Activated naive CD8-positive, alpha-beta T cell (primary cell): ENCODE measurements around the gene RPN1.

Source experiments
- H3K27ac Mint-ChIP-seq: one replicate; pipeline ENCODE4 v1.8.0; 2021; ENCODE audit warnings: mixed read lengths
- H3K27me3 Mint-ChIP-seq: one replicate; pipeline ENCODE4 v1.8.0; 2021; ENCODE audit warnings: mixed read lengths
- H3K36me3 Mint-ChIP-seq: one replicate; pipeline ENCODE4 v1.8.0; 2021; ENCODE audit warnings: mixed read lengths
- H3K4me1 Mint-ChIP-seq: one replicate; pipeline ENCODE4 v1.8.0; 2021; ENCODE audit warnings: low read depth, mixed read lengths
- H3K4me3 Mint-ChIP-seq: one replicate; pipeline ENCODE4 v1.8.0; 2021; ENCODE audit warnings: mild to moderate bottlenecking, mixed read lengths
- H3K9me3 Mint-ChIP-seq: one replicate; pipeline ENCODE4 v1.8.0; 2021; ENCODE audit warnings: low read depth, mixed read lengths

The RPN1 gene

DNA sequence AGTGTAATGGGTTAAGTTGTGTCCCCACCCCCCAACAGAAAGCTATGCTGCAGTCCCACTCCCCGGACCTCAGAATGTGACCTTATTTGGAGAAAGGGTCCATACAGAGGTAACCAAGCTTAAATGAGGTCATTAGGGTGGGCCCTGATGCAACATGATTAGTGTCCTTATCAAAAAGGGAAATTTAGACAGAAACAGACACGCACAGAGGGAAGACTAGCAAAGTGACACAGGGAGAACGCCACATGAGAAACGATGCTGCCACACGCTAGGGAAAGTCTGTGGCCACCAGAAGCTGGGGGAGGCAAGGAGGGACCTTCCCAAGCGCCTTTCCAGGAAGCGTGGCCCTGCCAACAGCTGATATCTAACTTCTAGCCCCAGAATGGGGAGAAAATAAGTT lies 65.4 kb downstream of the RPN1 start:
- Mint-ChIP-seq H3K4me1 (peaks cover 4% of the 10 kb centered on the region), H3K36me3 (peaks cover 4% of the 10 kb centered on the region), H3K9me3 (no peaks in the 10 kb centered on the region), H3K4me3 (no peak overlapping the region), H3K27me3 (peaks cover 2% of the 10 kb centered on the region), H3K27ac (no peak overlapping the region)

DNA sequence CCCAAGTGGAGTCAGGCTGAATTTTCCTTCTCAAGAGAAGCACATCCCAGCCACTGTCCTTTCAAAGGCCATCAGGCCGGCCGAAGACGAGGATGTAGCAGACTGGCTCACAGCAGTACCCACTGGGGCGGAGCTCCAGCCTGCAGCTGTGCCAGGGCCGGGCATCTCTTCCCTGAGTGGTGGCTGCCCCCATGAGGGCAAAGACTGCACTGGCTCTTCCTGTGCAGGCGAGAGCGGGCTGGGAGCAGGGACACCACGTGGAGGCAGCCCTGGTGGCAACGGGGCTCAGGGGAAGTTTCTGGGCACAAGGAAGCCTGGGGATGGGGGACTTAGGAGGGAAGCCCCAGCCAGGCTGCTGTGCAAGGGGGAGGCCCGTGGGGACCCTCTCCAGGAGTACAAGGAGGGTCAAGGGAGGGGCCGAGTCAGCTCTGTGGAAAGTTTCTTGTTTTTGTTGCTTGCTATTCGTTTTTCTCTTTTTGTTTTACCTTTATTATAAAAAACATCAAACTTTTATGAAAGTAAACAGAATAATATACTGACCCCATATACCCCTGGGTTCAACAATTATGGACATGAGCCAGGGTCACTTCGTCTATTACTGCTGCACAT lies 66.1 kb downstream of the RPN1 start:
- H3K4me3 Mint-ChIP-seq, result no peak overlapping the region
- H3K9me3 Mint-ChIP-seq, result no peaks in the 10 kb centered on the region
- no peaks in the 10 kb centered on the region for H3K36me3 Mint-ChIP-seq
- H3K27me3 Mint-ChIP-seq, result peaks cover 2% of the 10 kb centered on the region
- H3K4me1 Mint-ChIP-seq, result peaks cover 4% of the 10 kb centered on the region
- H3K27ac Mint-ChIP-seq, result no peak overlapping the region

GRCh38 chr3:128581566-128581965 lies 69.1 kb downstream of the RPN1 start:
- Mint-ChIP-seq H3K9me3 (no peaks in the 10 kb centered on the region), H3K4me1 (no peaks in the 10 kb centered on the region), H3K27ac (no peak overlapping the region), H3K27me3 (peaks cover 2% of the 10 kb centered on the region), H3K4me3 (no peak overlapping the region), H3K36me3 (no peaks in the 10 kb centered on the region)

DNA sequence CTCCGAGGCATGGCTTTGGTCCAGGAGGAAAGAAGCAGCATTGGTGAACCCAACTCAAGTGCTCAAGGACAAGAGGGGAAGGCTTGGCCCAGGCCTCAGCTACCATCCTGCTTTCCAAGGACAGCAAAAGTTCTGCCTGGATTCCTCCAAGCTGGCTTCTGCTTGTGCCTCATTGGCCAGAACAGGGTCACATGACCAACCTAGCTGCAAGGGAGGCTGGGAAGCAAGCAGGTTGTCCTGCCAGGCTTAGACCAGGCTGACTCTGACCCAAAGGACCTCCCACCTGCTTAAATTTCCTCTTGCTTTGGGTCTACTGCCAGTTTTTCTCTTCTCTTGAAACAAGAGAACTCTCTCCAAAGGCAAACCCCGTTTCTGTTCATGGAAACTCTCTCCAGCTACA lies 70.7 kb downstream of the RPN1 start:
- no peaks in the 10 kb centered on the region for H3K9me3 Mint-ChIP-seq
- peaks cover 2% of the 10 kb centered on the region for H3K27me3 Mint-ChIP-seq
- H3K4me1 Mint-ChIP-seq, result no peaks in the 10 kb centered on the region
- H3K36me3 Mint-ChIP-seq, result no peaks in the 10 kb centered on the region
- no peak overlapping the region for H3K27ac Mint-ChIP-seq
- H3K4me3 Mint-ChIP-seq, result no peak overlapping the region

- Mint-ChIP-seq H3K36me3 (no peaks in the 10 kb centered on the region), H3K4me3 (no peak overlapping the region), H3K27me3 (peaks cover 6% of the 10 kb centered on the region), H3K4me1 (peaks cover 5% of the 10 kb centered on the region), H3K27ac (no peak overlapping the region), H3K9me3 (no peaks in the 10 kb centered on the region)
Observed at GRCh38 chr3:128578346-128578745, 72.3 kb downstream of the RPN1 start.

DNA sequence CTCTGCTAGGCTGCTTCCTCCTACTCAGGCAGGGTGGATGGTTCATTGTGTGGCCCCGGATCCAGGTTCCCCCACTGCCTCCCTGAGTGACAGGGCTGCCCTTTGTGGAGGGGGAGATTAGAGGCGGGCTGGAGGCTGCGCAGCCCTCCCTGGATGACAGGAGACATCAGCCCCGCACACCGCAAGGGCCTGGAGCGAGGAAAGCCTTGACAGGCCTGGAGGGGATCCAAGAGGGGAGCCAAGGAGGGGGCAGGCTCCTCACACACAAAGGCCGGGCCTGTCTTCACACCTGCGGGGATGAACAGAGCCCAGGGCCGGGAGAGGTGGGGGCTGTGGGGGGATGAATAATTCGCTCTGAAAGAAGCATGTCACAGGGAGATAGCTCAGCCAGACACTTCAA lies 72.9 kb downstream of the RPN1 start:
- peaks cover 6% of the 10 kb centered on the region for H3K27me3 Mint-ChIP-seq
- no peaks in the 10 kb centered on the region for H3K9me3 Mint-ChIP-seq
- no peak overlapping the region for H3K4me3 Mint-ChIP-seq
- no peaks in the 10 kb centered on the region for H3K36me3 Mint-ChIP-seq
- H3K27ac Mint-ChIP-seq, result no peak overlapping the region
- H3K4me1 Mint-ChIP-seq, result peaks cover 11% of the 10 kb centered on the region

GRCh38 chr3:128576290-128576689 lies 74.3 kb downstream of the RPN1 start:
- no peak overlapping the region for H3K27ac Mint-ChIP-seq
- H3K9me3 Mint-ChIP-seq, result no peaks in the 10 kb centered on the region
- H3K27me3 Mint-ChIP-seq, result peaks cover 5% of the 10 kb centered on the region
- H3K4me1 Mint-ChIP-seq, result peaks cover 16% of the 10 kb centered on the region
- H3K36me3 Mint-ChIP-seq, result no peaks in the 10 kb centered on the region
- no peak overlapping the region for H3K4me3 Mint-ChIP-seq

DNA sequence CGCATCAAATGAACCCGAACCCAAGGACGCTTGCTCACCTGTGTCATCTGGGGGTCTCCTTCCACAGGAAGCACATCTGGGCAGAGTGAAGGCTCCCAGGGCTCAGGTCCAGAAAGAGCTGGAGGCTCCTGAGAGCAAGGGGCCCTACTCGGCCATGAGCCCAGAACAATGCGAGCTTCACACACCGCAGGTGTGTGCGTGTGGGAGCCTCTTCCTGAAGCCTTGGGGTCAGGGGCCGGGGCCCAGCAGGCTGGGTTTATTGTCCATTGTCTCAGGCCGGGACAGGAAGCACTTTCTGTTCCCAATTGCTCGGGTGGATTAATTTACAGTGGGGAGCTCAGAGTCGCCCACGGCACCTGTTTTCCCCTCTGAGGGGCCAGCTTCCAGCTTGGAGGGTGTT lies 74.8 kb downstream of the RPN1 start:
- no peaks in the 10 kb centered on the region for H3K36me3 Mint-ChIP-seq
- H3K27me3 Mint-ChIP-seq, result peaks cover 7% of the 10 kb centered on the region
- no peak overlapping the region for H3K4me3 Mint-ChIP-seq
- peaks cover 18% of the 10 kb centered on the region for H3K4me1 Mint-ChIP-seq
- H3K27ac Mint-ChIP-seq, result no peak overlapping the region
- H3K9me3 Mint-ChIP-seq, result no peaks in the 10 kb centered on the region

DNA sequence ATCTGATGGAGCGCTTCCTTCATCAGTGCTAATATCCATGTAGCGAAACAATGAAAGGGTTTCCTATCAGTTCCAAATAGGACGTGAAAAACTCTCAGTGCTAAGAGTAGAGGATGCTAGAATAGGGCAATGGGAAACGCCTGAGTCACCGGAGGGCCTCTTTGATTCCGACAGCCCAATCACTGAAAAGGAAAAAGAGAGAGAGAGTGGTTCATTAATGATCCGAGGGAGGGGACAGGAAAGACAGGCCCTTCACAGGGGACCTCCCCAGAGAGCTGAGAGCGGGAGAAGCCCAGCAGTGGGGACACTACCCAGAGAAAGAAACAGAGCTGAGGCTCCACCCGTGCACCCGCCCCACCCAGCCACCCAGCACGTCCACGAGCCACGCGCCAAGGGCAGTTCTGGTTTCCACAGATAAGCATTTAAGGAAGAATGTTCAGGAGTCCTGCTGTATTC lies 76.9 kb downstream of the RPN1 start:
- no peaks in the 10 kb centered on the region for H3K9me3 Mint-ChIP-seq
- peaks cover 11% of the 10 kb centered on the region for H3K27me3 Mint-ChIP-seq
- H3K27ac Mint-ChIP-seq, result peak overlapping the region; percentile 54
- H3K4me1 Mint-ChIP-seq, result peaks cover 18% of the 10 kb centered on the region
- no peak overlapping the region for H3K4me3 Mint-ChIP-seq
- H3K36me3 Mint-ChIP-seq, result no peaks in the 10 kb centered on the region

- H3K27me3 Mint-ChIP-seq, result peaks cover 11% of the 10 kb centered on the region
- H3K4me3 Mint-ChIP-seq, result peak overlapping the region; percentile 5
- H3K36me3 Mint-ChIP-seq, result no peaks in the 10 kb centered on the region
- no peak overlapping the region for H3K27ac Mint-ChIP-seq
- H3K4me1 Mint-ChIP-seq, result peaks cover 18% of the 10 kb centered on the region
- H3K9me3 Mint-ChIP-seq, result no peaks in the 10 kb centered on the region
Observed at GRCh38 chr3:128573160-128573559, 77.5 kb downstream of the RPN1 start.

- no peak overlapping the region for H3K27ac Mint-ChIP-seq
- peaks cover 11% of the 10 kb centered on the region for H3K27me3 Mint-ChIP-seq
- peaks cover 18% of the 10 kb centered on the region for H3K4me1 Mint-ChIP-seq
- peak overlapping the region; percentile 5 for H3K4me3 Mint-ChIP-seq
- no peaks in the 10 kb centered on the region for H3K9me3 Mint-ChIP-seq
- no peaks in the 10 kb centered on the region for H3K36me3 Mint-ChIP-seq
Observed at GRCh38 chr3:128572644-128573105, 77.9 kb downstream of the RPN1 start.

GRCh38 chr3:128572013-128572412 lies 78.6 kb downstream of the RPN1 start:
- Mint-ChIP-seq H3K4me1 (peaks cover 18% of the 10 kb centered on the region), H3K36me3 (no peaks in the 10 kb centered on the region), H3K27me3 (peaks cover 11% of the 10 kb centered on the region), H3K27ac (no peak overlapping the region), H3K4me3 (no peak overlapping the region), H3K9me3 (no peaks in the 10 kb centered on the region)
